Prostate gland (tissue), 2 donors: Measurements from ENCODE around the gene RHAG.

Experiments
- POLR2A ChIP-seq: fragments of 450-650 bp; IDR thresholded peaks from one replicate; pipeline ENCODE4 v1.6.1; 2016; ENCODE audit warnings: antibody characterized with exemption, mild to moderate bottlenecking
- POLR2AphosphoS5 ChIP-seq: sonication (generic); formaldehyde crosslinking; IDR thresholded peaks from one replicate; pipeline ENCODE4 v1.6.1; 2017; ENCODE audit warnings: antibody characterized with exemption
- TF ChIP-seq, protein P1 (sequence below), 4 experiments: fragments of 200-600 bp in 2 of 4; fragments of 450-650 bp in 2 of 4; sonication (generic) in 2 of 4; IDR thresholded peaks; 1 replicate in 3 of 4; 2 replicates in 1 of 4; pipeline ENCODE4 v1.5.1; 2016 to 2019; ENCODE audit warnings: antibody characterized with exemption in 4 of 4, mild to moderate bottlenecking in 2 of 4, moderate library complexity in 2 of 4

GRCh38 chr6:49635480-49635879 is 1.2 kb downstream of the RHAG start:
- TF ChIP-seq, protein P1, sequence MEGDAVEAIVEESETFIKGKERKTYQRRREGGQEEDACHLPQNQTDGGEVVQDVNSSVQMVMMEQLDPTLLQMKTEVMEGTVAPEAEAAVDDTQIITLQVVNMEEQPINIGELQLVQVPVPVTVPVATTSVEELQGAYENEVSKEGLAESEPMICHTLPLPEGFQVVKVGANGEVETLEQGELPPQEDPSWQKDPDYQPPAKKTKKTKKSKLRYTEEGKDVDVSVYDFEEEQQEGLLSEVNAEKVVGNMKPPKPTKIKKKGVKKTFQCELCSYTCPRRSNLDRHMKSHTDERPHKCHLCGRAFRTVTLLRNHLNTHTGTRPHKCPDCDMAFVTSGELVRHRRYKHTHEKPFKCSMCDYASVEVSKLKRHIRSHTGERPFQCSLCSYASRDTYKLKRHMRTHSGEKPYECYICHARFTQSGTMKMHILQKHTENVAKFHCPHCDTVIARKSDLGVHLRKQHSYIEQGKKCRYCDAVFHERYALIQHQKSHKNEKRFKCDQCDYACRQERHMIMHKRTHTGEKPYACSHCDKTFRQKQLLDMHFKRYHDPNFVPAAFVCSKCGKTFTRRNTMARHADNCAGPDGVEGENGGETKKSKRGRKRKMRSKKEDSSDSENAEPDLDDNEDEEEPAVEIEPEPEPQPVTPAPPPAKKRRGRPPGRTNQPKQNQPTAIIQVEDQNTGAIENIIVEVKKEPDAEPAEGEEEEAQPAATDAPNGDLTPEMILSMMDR (IDR thresholded peaks at IDR 0.05), result no peak
- TF ChIP-seq POLR2A, result no peak
- TF ChIP-seq POLR2AphosphoS5, result no peak
